HepG2 (cell line): ENCODE results near the gene TBC1D5. TPM values are rescaled to one million over a fixed set of nuclear protein-coding genes. Genes with fewer than 3 reads are reported as not detected.

ENCODE experiments used
- ATAC-seq: fragments of 200-7000 bp; cut with Tn5 transposase; 3 replicates; pipeline ENCODE4 v1.9.1; 2020; ENCODE audit warnings: mild to moderate bottlenecking, moderate library complexity
- BruUV-seq: library from RNA; stranded (reverse); fragments of 400-500 nt; replicated peaks from 2 replicates; lab custom pipeline; 2021; lab: Mats Ljungman, UMichigan
- CTCF ChIA-PET: fragments of 300-600 bp; formaldehyde crosslinking; extraction: SDS; loops from one replicate; lab custom pipeline; 2021; ENCODE audit warnings: low total read pairs, inconsistent platforms, low intra/inter-chr PET ratio; lab: Yijun Ruan, JAX
- POLR2A ChIA-PET: fragments of 350-600 bp; sonication (Branson Sonifier 250); formaldehyde crosslinking; loops from one replicate; lab custom pipeline; 2020; ENCODE audit warnings: antibody characterized with exemption, inconsistent platforms; lab: Yijun Ruan, JAX
- DNase-seq: peaks from one replicate; pipeline ENCODE4 v3.0.0-alpha.2; 2015; ENCODE audit warnings: low spot score
- FAIRE-seq: peaks from 3 replicates; lab custom pipeline; 2011; peaks lifted over from hg19 to GRCh38; lab: Jason Lieb, UNC
- H2AFZ ChIP-seq: one replicate; pipeline ENCODE4 v1.6.1; 2011; ENCODE audit warnings: low read length, inconsistent platforms
- H3K27ac ChIP-seq: fragments of 300-600 bp; 3 replicates; pipeline ENCODE4 v1.8.0; 2011; ENCODE audit warnings: mixed run types, mild to moderate bottlenecking, mixed read lengths, low read length, inconsistent platforms; ENCODE audit not compliant: insufficient read depth; ENCODE audit errors: extremely low read length
- H3K27me3 ChIP-seq, 2 experiments: fragments of 200-600 bp in 1 of 2; 2 replicates in 1 of 2; 3 replicates in 1 of 2; pipeline versions ENCODE4 v1.6.0 to v1.8.0; 2011; ENCODE audit warnings: low read length in 2 of 2, mild to moderate bottlenecking in 2 of 2, moderate library complexity in 2 of 2, inconsistent platforms in 1 of 2; ENCODE audit not compliant: insufficient read depth in 2 of 2, control insufficient read depth in 1 of 2
- H3K36me3 ChIP-seq, 2 experiments: fragments of 200-600 bp in 1 of 2; replicated peaks in 1 of 2; 2 replicates in 1 of 2; 3 replicates in 1 of 2; pipeline versions ENCODE4 v1.5.1 to v1.8.0; 2011; ENCODE audit warnings: low read length in 2 of 2, inconsistent platforms in 1 of 2; ENCODE audit not compliant: insufficient read depth in 2 of 2, control insufficient read depth in 1 of 2
- H3K4me1 ChIP-seq: 2 replicates; pipeline ENCODE4 v1.5.1; 2012; ENCODE audit warnings: low read length, inconsistent platforms; ENCODE audit not compliant: insufficient read depth
- H3K4me2 ChIP-seq: 2 replicates; pipeline ENCODE4 v1.6.0; 2011; ENCODE audit warnings: low read depth, low read length, inconsistent platforms
- H3K4me3 ChIP-seq, 3 experiments: fragments of 200-600 bp in 1 of 3; sonication (generic), shearing (Covaris generic) in 1 of 3; replicated peaks in 1 of 3; 2 replicates each; pipeline ENCODE4 v1.5.1; 2011 to 2016; ENCODE audit warnings: low read length in 3 of 3, inconsistent platforms in 2 of 3, low read depth in 2 of 3, mild to moderate bottlenecking in 2 of 3, control low read depth in 1 of 3, mixed read lengths in 1 of 3; ENCODE audit not compliant: insufficient read depth in 1 of 3
- H3K79me2 ChIP-seq: one replicate; pipeline ENCODE4 v1.6.1; 2011; ENCODE audit warnings: low read length, inconsistent platforms; ENCODE audit not compliant: insufficient read depth
- H3K9ac ChIP-seq: 2 replicates; pipeline ENCODE4 v1.6.0; 2011; ENCODE audit warnings: mild to moderate bottlenecking, low read depth, low read length, inconsistent platforms; ENCODE audit not compliant: insufficient read depth
- H3K9me3 ChIP-seq: 2 replicates; pipeline ENCODE4 v1.5.1; 2012; ENCODE audit warnings: mild to moderate bottlenecking, low read length
- H4K20me1 ChIP-seq: 2 replicates; pipeline ENCODE4 v1.6.0; 2011; ENCODE audit warnings: inconsistent platforms, mild to moderate bottlenecking, low read length, moderate library complexity; ENCODE audit not compliant: insufficient read depth
- EHMT2 ChIP-seq: fragments of 200-600 bp; sonication (generic); IDR thresholded peaks from 2 replicates; pipeline ENCODE4 v1.7.0; 2017; ENCODE audit warnings: antibody characterized with exemption, low read depth, low read length, borderline replicate concordance
- SRF ChIP-seq: IDR thresholded peaks from 2 replicates; pipeline ENCODE4 v1.6.1; 2011; ENCODE audit warnings: mild to moderate bottlenecking, low read depth, low read length, moderate library complexity
- ZNF337 ChIP-seq: sonication (generic); formaldehyde crosslinking; IDR thresholded peaks from 2 replicates; pipeline ENCODE4 v1.5.1; 2020; ENCODE audit warnings: missing genetic modification reagents, low read depth, mild to moderate bottlenecking, borderline replicate concordance
- ZNF501 ChIP-seq: sonication (generic); formaldehyde crosslinking; IDR thresholded peaks from 2 replicates; pipeline ENCODE4 v1.5.1; 2020; ENCODE audit warnings: mild to moderate bottlenecking, moderate library complexity, missing genetic modification reagents
- ZNF672 ChIP-seq: sonication (generic); formaldehyde crosslinking; IDR thresholded peaks from 2 replicates; pipeline ENCODE4 v1.8.1; 2022; ENCODE audit warnings: missing genetic modification reagents
- WGBS: methylation state at CpG from one replicate; pipeline ENCODE4 v1.1.6; 2017; ENCODE audit warnings: low lambda C conversion rate; 5-methylcytosine and 5-hydroxymethylcytosine counted together
- in situ Hi-C: cut with HindIII; loops from 2 replicates; pipeline ENCODE4 v1.10.0; 2017; ENCODE audit warnings: low pct_unique_long_range_greater_than_20kb; ENCODE audit not compliant: extremely low pct_ligation_motif_present
- intact Hi-C: fragments of 100-400 bp; cut with micrococcal nuclease; formaldehyde crosslinking; loops from one replicate; pipeline ENCODE4 v1.10.0; 2022; ENCODE audit not compliant: unreplicated experiment
- polyA plus RNA-seq, 8 experiments: library from polyadenylated mRNA; depleted of rRNA in 3 of 8; stranded (reverse) in 7 of 8; unstranded in 1 of 8; fragments of >200 nt; fragmentation: Illumina TruSeq in 4 of 8; extraction: Trizol in 4 of 8; gene quantifications; 2 replicates each; pipeline versions ENCODE4 v1.2.1 to v1.2.3, GENCODE V29; 2011 to 2016; ENCODE audit warnings: low read depth in 4 of 8, missing spikeins in 1 of 8, mixed read lengths in 1 of 8; ENCODE audit not compliant: insufficient read depth in 1 of 8
- total RNA-seq, 5 experiments: library from RNA; depleted of rRNA; stranded (reverse); fragments of >200 nt; fragmentation: Illumina TruSeq; extraction: Trizol; gene quantifications; 2 replicates each; pipeline ENCODE4 v1.2.3, GENCODE V29; 2016; ENCODE audit warnings: low read depth in 1 of 5
- TF ChIP-seq, protein P1 (sequence below): sonication (generic); formaldehyde crosslinking; IDR thresholded peaks from 2 replicates; pipeline ENCODE4 v1.8.0; 2022; ENCODE audit warnings: mild to moderate bottlenecking, missing genetic modification reagents, borderline replicate concordance
- TF ChIP-seq, protein P2 (sequence below): sonication (generic); formaldehyde crosslinking; conservative IDR thresholded peaks from 2 replicates; pipeline ENCODE4 v1.8.0; 2022; ENCODE audit warnings: missing genetic modification reagents
- TF ChIP-seq, protein P3 (sequence below): sonication (generic); formaldehyde crosslinking; IDR thresholded peaks from 2 replicates; pipeline ENCODE4 v1.5.0; 2020; ENCODE audit warnings: mild to moderate bottlenecking, missing genetic modification reagents, borderline replicate concordance

Gene TBC1D5
- total and polyA plus RNA-seq, 2 of the 13 experiments (the other 11 are each of a cell fraction or from before 2014, with no cell fraction given), result 19.2 to 33.3 TPM

DNA sequence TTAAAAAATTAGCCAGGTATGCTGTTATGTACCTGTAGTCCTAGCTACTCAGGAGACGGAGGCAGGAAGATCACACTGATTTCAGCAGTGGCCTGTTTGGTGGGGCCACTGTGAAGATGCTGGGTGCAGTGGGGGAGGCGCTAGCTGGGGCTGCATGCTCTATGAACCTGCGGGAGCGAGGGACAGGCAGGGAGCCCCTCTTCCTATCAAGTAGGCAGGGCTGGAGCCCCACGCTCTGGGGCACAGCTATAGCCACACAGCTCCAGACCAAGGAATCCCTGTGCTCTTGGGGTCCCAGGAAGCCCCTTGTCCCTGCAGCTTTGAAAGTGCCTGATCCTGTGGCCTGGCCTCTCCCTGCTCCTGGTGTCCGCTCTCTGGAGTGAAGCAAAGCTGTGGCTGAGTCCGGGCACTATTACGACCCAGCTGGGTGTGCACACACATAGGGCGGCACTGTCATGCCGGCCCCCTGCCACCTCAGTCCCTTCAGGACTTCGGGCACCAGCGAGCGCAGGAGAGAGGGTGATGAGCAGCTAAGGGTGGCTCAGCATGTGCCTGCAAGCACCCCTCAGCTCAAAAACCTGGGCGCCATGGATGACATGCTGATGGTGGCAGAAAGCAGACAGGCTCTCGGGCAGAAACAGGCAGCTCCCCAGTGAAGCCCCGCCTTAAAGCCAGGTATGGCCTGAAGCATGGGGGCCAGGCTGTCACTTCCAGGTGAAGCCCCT lies 262.6 kb downstream of the TBC1D5 start:
- Histone ChIP-seq H3K27ac (no peak overlapping the region), H3K36me3 (no peaks in the 10 kb centered on the region), H3K9me3 (no peaks in the 10 kb centered on the region), H4K20me1 (no peaks in the 10 kb centered on the region), H3K79me2 (no peaks in the 10 kb centered on the region)
- no peak for FAIRE-seq
- BruUV-seq, result no TSS peak
- no peak for DNase-seq
- CTCF ChIA-PET, result no interaction called here
- intact Hi-C loops, result no loop called here
- TF ChIP-seq SRF (no peak), ZNF672 (CRISPR knock-in tag) (no peak), EHMT2 (no peak), ZNF501 (CRISPR knock-in tag) (no peak), ZNF337 (CRISPR knock-in tag) (no peak)
- TF ChIP-seq, protein P1, sequence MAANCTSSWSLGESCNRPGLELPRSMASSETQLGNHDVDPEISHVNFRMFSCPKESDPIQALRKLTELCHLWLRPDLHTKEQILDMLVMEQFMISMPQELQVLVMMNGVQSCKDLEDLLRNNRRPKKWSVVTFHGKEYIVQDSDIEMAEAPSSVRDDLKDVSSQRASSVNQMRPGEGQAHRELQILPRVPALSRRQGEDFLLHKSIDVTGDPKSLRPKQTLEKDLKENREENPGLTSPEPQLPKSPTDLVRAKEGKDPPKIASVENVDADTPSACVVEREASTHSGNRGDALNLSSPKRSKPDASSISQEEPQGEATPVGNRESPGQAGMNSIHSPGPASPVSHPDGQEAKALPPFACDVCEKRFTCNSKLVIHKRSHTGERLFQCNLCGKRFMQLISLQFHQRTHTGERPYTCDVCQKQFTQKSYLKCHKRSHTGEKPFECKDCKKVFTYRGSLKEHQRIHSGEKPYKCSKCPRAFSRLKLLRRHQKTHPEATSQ, result no peak
- TF ChIP-seq, protein P2, sequence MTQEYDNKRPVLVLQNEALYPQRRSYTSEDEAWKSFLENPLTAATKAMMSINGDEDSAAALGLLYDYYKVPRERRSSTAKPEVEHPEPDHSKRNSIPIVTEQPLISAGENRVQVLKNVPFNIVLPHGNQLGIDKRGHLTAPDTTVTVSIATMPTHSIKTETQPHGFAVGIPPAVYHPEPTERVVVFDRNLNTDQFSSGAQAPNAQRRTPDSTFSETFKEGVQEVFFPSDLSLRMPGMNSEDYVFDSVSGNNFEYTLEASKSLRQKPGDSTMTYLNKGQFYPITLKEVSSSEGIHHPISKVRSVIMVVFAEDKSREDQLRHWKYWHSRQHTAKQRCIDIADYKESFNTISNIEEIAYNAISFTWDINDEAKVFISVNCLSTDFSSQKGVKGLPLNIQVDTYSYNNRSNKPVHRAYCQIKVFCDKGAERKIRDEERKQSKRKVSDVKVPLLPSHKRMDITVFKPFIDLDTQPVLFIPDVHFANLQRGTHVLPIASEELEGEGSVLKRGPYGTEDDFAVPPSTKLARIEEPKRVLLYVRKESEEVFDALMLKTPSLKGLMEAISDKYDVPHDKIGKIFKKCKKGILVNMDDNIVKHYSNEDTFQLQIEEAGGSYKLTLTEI (CRISPR knock-in tag), result no peak
- TF ChIP-seq, protein P3, sequence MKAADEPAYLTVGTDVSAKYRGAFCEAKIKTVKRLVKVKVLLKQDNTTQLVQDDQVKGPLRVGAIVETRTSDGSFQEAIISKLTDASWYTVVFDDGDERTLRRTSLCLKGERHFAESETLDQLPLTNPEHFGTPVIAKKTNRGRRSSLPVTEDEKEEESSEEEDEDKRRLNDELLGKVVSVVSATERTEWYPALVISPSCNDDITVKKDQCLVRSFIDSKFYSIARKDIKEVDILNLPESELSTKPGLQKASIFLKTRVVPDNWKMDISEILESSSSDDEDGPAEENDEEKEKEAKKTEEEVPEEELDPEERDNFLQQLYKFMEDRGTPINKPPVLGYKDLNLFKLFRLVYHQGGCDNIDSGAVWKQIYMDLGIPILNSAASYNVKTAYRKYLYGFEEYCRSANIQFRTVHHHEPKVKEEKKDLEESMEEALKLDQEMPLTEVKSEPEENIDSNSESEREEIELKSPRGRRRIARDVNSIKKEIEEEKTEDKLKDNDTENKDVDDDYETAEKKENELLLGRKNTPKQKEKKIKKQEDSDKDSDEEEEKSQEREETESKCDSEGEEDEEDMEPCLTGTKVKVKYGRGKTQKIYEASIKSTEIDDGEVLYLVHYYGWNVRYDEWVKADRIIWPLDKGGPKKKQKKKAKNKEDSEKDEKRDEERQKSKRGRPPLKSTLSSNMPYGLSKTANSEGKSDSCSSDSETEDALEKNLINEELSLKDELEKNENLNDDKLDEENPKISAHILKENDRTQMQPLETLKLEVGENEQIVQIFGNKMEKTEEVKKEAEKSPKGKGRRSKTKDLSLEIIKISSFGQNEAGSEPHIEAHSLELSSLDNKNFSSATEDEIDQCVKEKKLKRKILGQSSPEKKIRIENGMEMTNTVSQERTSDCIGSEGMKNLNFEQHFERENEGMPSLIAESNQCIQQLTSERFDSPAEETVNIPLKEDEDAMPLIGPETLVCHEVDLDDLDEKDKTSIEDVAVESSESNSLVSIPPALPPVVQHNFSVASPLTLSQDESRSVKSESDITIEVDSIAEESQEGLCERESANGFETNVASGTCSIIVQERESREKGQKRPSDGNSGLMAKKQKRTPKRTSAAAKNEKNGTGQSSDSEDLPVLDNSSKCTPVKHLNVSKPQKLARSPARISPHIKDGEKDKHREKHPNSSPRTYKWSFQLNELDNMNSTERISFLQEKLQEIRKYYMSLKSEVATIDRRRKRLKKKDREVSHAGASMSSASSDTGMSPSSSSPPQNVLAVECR (CRISPR knock-in tag), result no peak
- TF ChIP-seq, all 625 proteins: peak for 0
- no peaks in the 10 kb centered on the region for H3K4me1 ChIP-seq
- WGBS, result 99% methylated on average over 8 of the region's 16 CpGs
- no peak for ATAC-seq
- POLR2A ChIA-PET, result no interaction called here
- H3K9ac ChIP-seq, result no peak overlapping the region
- in situ Hi-C loops, result no loop called here
- H2AFZ ChIP-seq, result no peak overlapping the region
- H3K4me2 ChIP-seq, result no peak overlapping the region
- no peak overlapping the region for H3K4me3 ChIP-seq
- no peaks in the 10 kb centered on the region; a peak in 1 of 5 replicates for H3K27me3 ChIP-seq
